A673 (cell line): ENCODE results near the gene RPL39. TPM values are rescaled to one million over a fixed set of nuclear protein-coding genes. Genes with fewer than 3 reads are reported as not detected.
A peak's percentile ranks its signal among the peaks of the same experiment; 100 is the strongest.

ENCODE experiments used
- BruUV-seq: library from RNA; stranded (reverse); fragments of 400-500 nt; replicated peaks from 2 replicates; lab custom pipeline; 2021; lab: Mats Ljungman, UMichigan
- CTCF ChIA-PET: fragments of 300-600 bp; sonication (Branson Sonifier 250); formaldehyde crosslinking; loops from one replicate; lab custom pipeline; 2022; ENCODE audit warnings: antibody characterized with exemption; lab: Charles Lee
- POLR2A ChIA-PET: fragments of 300-600 bp; sonication (Branson Sonifier 250); formaldehyde crosslinking; loops from one replicate; lab custom pipeline; 2022; ENCODE audit warnings: antibody characterized with exemption; ENCODE audit not compliant: low non-redundant PET; lab: Charles Lee
- DNase-seq: peaks from one replicate; pipeline ENCODE4 v3.0.0-alpha.2; 2015; ENCODE audit warnings: low spot score
- H3K27ac ChIP-seq: fragments of 200-600 bp; sonication (generic); 2 replicates; pipeline ENCODE4 v1.5.1; 2016; ENCODE audit warnings: mixed run types, low read depth, mild to moderate bottlenecking, mixed read lengths, antibody characterized with exemption, low read length; ENCODE audit not compliant: poor library complexity, severe bottlenecking
- H3K27me3 ChIP-seq: fragments of 200-600 bp; sonication (generic); replicated peaks from 2 replicates; pipeline ENCODE4 v1.6.1; 2017; ENCODE audit warnings: mixed run types, low read depth, mild to moderate bottlenecking, mixed read lengths, antibody characterized with exemption, low read length; ENCODE audit not compliant: insufficient read depth, poor library complexity
- H3K36me3 ChIP-seq: fragments of 200-600 bp; sonication (generic); 2 replicates; pipeline ENCODE4 v1.6.1; 2016; ENCODE audit warnings: mixed run types, mild to moderate bottlenecking, mixed read lengths, antibody characterized with exemption, low read length; ENCODE audit not compliant: insufficient read depth, poor library complexity, severe bottlenecking
- H3K4me1 ChIP-seq: fragments of 200-600 bp; sonication (generic); 2 replicates; pipeline ENCODE4 v1.6.1; 2017; ENCODE audit warnings: mixed run types, mild to moderate bottlenecking, mixed read lengths, antibody characterized with exemption, low read length; ENCODE audit not compliant: insufficient read depth, poor library complexity, severe bottlenecking
- H3K4me3 ChIP-seq: fragments of 200-600 bp; sonication (generic); 2 replicates; pipeline ENCODE4 v1.5.1; 2016; ENCODE audit warnings: low read depth, mixed run types, mild to moderate bottlenecking, mixed read lengths, low read length; ENCODE audit not compliant: poor library complexity, severe bottlenecking
- H3K9me3 ChIP-seq: fragments of 200-600 bp; sonication (generic); 2 replicates; pipeline ENCODE4 v1.6.1; 2016; ENCODE audit warnings: mixed run types, low read depth, mild to moderate bottlenecking, mixed read lengths, antibody characterized with exemption, low read length; ENCODE audit not compliant: poor library complexity, severe bottlenecking
- CTCF ChIP-seq: fragments of 300-800, 200-600 bp; sonication (generic); conservative IDR thresholded peaks from 2 replicates; pipeline ENCODE4 v1.5.1; 2017; ENCODE audit warnings: low read depth, mild to moderate bottlenecking, antibody characterized with exemption, low read length, moderate library complexity, mixed read lengths
- EZH2 ChIP-seq: fragments of 200-600 bp; sonication (generic); IDR thresholded peaks from 2 replicates; pipeline ENCODE4 v1.6.1; 2017; ENCODE audit warnings: borderline replicate concordance, low read depth, mild to moderate bottlenecking, mixed read lengths, antibody characterized with exemption, low read length; ENCODE audit not compliant: poor library complexity, severe bottlenecking
- intact Hi-C: fragments of 100-400 bp; cut with micrococcal nuclease; formaldehyde crosslinking; loops from one replicate; pipeline ENCODE4 v1.10.0; 2022; ENCODE audit not compliant: unreplicated experiment
- total RNA-seq: library from RNA; stranded (reverse); gene quantifications from 2 replicates; pipeline ENCODE4 v1.2.3, GENCODE V29; 2021

RPL39 gene
- total RNA-seq, 1 experiment from 2014 or later: 1,742 TPM

GRCh38 chrX:119760026-119760877 is 31.2 kb downstream of the RPL39 start:
- DNase-seq: no peak
- BruUV-seq: no TSS peak
- Histone ChIP-seq H3K27me3 (no peaks in the 10 kb centered on the region), H3K27ac (no peak overlapping the region), H3K4me1 (no peaks in the 10 kb centered on the region), H3K4me3 (no peak overlapping the region), H3K36me3 (no peaks in the 10 kb centered on the region), H3K9me3 (no peaks in the 10 kb centered on the region)
- POLR2A ChIA-PET: no interaction called here
- CTCF ChIA-PET: interaction anchor here (0.6 kb wide), 1 partner anchor 150 kb away, joined by 3 read pairs; no protein-coding TSS in a partner anchor
- TF ChIP-seq CTCF: no peak
- no peak for TF ChIP-seq EZH2
- intact Hi-C loops: no loop called here

GRCh38 chrX:119759248-119759766 is 32.1 kb downstream of the RPL39 start:
- Histone ChIP-seq H3K4me3 (peak overlapping the region; percentile 55), H3K4me1 (no peaks in the 10 kb centered on the region)
- intact Hi-C loops: no loop called here

GRCh38 chrX:119758731-119759247 is 32.6 kb downstream of the RPL39 start:
- H3K27me3 ChIP-seq: no peaks in the 10 kb centered on the region
- TF ChIP-seq CTCF (no peak), EZH2 (no peak)
- H3K4me3 ChIP-seq: peak overlapping the region; percentile 55
- BruUV-seq: no TSS peak
- H3K36me3 ChIP-seq: no peaks in the 10 kb centered on the region
- ChIA-PET CTCF (interaction anchor here (0.5 to 1.1 kb wide), 4 partner anchors 33 to 360 kb away, joined by 5 to 11 read pairs (median 7); partner anchors contain the start of genes RPL39 and SLC25A43), POLR2A (no interaction called here)
- DNase-seq: peak; percentile 40
- H3K4me1 ChIP-seq: no peaks in the 10 kb centered on the region
- no peak overlapping the region for H3K27ac ChIP-seq
- H3K9me3 ChIP-seq: no peaks in the 10 kb centered on the region
- intact Hi-C loops: no loop called here

More at GRCh38 chrX:119759248-119759766, 32.1 kb downstream of the RPL39 start:
- DNase-seq: no peak
- CTCF ChIA-PET: interaction anchor here (0.5 to 0.6 kb wide), 3 partner anchors 85 to 360 kb away, joined by 5 to 11 read pairs (median 6); partner anchors contain the start of gene SLC25A43
- TF ChIP-seq CTCF (no peak), EZH2 (no peak)
- Histone ChIP-seq H3K9me3 (no peaks in the 10 kb centered on the region), H3K27ac (no peak overlapping the region), H3K36me3 (no peaks in the 10 kb centered on the region), H3K27me3 (no peaks in the 10 kb centered on the region)
- POLR2A ChIA-PET: no interaction called here
- no TSS peak for BruUV-seq
